Hepatocyte (in vitro differentiated cells): ENCODE results near the gene STK10.

ENCODE experiments used
- EZH2 ChIP-seq: fragments of 200-600 bp; sonication (generic); IDR thresholded peaks from 2 replicates; pipeline ENCODE4 v1.6.1; 2016; ENCODE audit warnings: antibody characterized with exemption, mild to moderate bottlenecking, borderline replicate concordance
- EZH2phosphoT487 ChIP-seq: fragments of 200-600 bp; sonication (generic); IDR thresholded peaks from one replicate; pipeline ENCODE4 v1.6.1; 2018; ENCODE audit warnings: antibody characterized with exemption, mild to moderate bottlenecking, low read depth, moderate library complexity; ENCODE audit not compliant: unreplicated experiment, severe bottlenecking
- TF ChIP-seq, protein P1 (sequence below): fragments of 200-600 bp; sonication (generic); IDR thresholded peaks from 2 replicates; pipeline ENCODE4 v1.5.1; 2016; ENCODE audit warnings: antibody characterized with exemption, mild to moderate bottlenecking; ENCODE audit not compliant: poor library complexity

DNA sequence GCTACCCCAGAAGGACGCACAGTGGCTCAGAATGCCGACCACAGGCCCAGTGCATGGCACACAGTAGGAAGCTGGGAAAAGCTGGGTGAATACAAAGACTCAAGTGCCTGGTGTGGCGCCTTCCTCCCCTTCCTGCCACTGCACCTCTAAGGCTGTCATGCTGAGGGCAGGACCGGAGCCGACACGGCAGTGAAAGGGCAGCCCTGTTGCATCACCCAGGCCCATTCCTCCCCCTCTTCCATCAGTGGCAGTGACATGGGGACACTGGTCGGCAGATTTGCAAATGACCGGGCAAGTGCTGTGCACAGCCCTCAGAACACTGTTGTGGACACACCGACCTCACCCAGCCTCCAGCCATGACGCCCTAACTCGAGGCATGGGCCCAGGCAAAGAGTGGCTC lies 84.0 kb downstream of the STK10 start:
- TF ChIP-seq, protein P1, sequence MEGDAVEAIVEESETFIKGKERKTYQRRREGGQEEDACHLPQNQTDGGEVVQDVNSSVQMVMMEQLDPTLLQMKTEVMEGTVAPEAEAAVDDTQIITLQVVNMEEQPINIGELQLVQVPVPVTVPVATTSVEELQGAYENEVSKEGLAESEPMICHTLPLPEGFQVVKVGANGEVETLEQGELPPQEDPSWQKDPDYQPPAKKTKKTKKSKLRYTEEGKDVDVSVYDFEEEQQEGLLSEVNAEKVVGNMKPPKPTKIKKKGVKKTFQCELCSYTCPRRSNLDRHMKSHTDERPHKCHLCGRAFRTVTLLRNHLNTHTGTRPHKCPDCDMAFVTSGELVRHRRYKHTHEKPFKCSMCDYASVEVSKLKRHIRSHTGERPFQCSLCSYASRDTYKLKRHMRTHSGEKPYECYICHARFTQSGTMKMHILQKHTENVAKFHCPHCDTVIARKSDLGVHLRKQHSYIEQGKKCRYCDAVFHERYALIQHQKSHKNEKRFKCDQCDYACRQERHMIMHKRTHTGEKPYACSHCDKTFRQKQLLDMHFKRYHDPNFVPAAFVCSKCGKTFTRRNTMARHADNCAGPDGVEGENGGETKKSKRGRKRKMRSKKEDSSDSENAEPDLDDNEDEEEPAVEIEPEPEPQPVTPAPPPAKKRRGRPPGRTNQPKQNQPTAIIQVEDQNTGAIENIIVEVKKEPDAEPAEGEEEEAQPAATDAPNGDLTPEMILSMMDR, result no peak
- TF ChIP-seq EZH2 (no peak), EZH2phosphoT487 (no peak)
